Endothelial cell of umbilical vein (primary cell): ENCODE results near the gene SEZ6L2. TPM values are rescaled to one million over a fixed set of nuclear protein-coding genes. Genes with fewer than 3 reads are reported as not detected.

Experiments used
- BruUV-seq: library from RNA; stranded (reverse); fragments of 400-500 nt; replicated peaks from 2 replicates; lab custom pipeline; 2021; lab: Mats Ljungman, UMichigan
- CTCF ChIA-PET: fragments of 300-600, 350-600 bp; sonication (Branson Sonifier 250); formaldehyde crosslinking; loops from one replicate; lab custom pipeline; 2021; ENCODE audit warnings: antibody characterized with exemption, inconsistent platforms; lab: Charles Lee
- POLR2A ChIA-PET: fragments of 300-600, 350-600 bp; sonication (Branson Sonifier 250); formaldehyde crosslinking; loops from one replicate; lab custom pipeline; 2021; ENCODE audit warnings: antibody characterized with exemption, inconsistent platforms; lab: Charles Lee
- DNase-seq: peaks from one replicate; pipeline ENCODE4 v3.0.0-alpha.2; 2011; ENCODE audit warnings: low read depth, low spot score
- FAIRE-seq: peaks from 2 replicates; lab custom pipeline; 2011; peaks lifted over from hg19 to GRCh38; lab: Jason Lieb, UNC
- H2AFZ ChIP-seq: 2 replicates; pipeline ENCODE4 v1.6.0; 2012; ENCODE audit warnings: low read depth, low read length, control low read depth, inconsistent platforms
- H3K27ac ChIP-seq: 2 replicates; pipeline ENCODE4 v1.5.1; 2011; ENCODE audit warnings: low read depth, mild to moderate bottlenecking, control low read depth, low read length, moderate library complexity; ENCODE audit not compliant: insufficient read depth
- H3K27me3 ChIP-seq, 2 experiments: 2 replicates each; pipeline versions ENCODE4 v1.6.0 to v1.6.1; 2011; ENCODE audit warnings: low read length in 2 of 2, mixed read lengths in 1 of 2; ENCODE audit not compliant: control insufficient read depth in 2 of 2, insufficient read depth in 2 of 2
- H3K36me3 ChIP-seq, 2 experiments: 2 replicates in 1 of 2; 3 replicates in 1 of 2; pipeline ENCODE4 v1.5.1; 2011; ENCODE audit warnings: low read length in 2 of 2, mild to moderate bottlenecking in 1 of 2, moderate library complexity in 1 of 2; ENCODE audit not compliant: control insufficient read depth in 2 of 2, insufficient read depth in 2 of 2; ENCODE audit errors: extremely low read depth in 1 of 2
- H3K4me1 ChIP-seq: 3 replicates; pipeline ENCODE4 v1.5.1; 2011; ENCODE audit warnings: mild to moderate bottlenecking, low read length; ENCODE audit not compliant: control insufficient read depth, insufficient read depth; ENCODE audit errors: extremely low read depth
- H3K4me2 ChIP-seq: 2 replicates; pipeline ENCODE4 v1.6.1; 2011; ENCODE audit warnings: low read length, control low read depth, mixed read lengths; ENCODE audit not compliant: insufficient read depth
- H3K4me3 ChIP-seq, 3 experiments: fragments of 200-600 bp in 1 of 3; sonication (generic), shearing (Covaris generic) in 1 of 3; replicated peaks in 1 of 3; 2 replicates each; pipeline ENCODE4 v1.5.1; 2011 to 2016; ENCODE audit warnings: control low read depth in 3 of 3, low read length in 3 of 3, mild to moderate bottlenecking in 2 of 3, inconsistent platforms in 1 of 3, low read depth in 1 of 3, moderate library complexity in 1 of 3; ENCODE audit not compliant: insufficient read depth in 1 of 3
- H3K79me2 ChIP-seq: 2 replicates; pipeline ENCODE4 v1.6.0; 2012; ENCODE audit warnings: low read length, inconsistent platforms; ENCODE audit not compliant: control insufficient read depth, insufficient read depth
- H3K9ac ChIP-seq: replicated peaks from 2 replicates; pipeline ENCODE3; 2011; ENCODE audit warnings: low read length, control low read depth; ENCODE audit not compliant: insufficient read depth; ENCODE audit errors: extremely low read depth
- H3K9me1 ChIP-seq: replicated peaks from 3 replicates; pipeline ENCODE4 v1.6.0; 2011; ENCODE audit warnings: mild to moderate bottlenecking, low read length; ENCODE audit not compliant: control insufficient read depth, insufficient read depth; ENCODE audit errors: extremely low read depth
- H3K9me3 ChIP-seq: replicated peaks from 2 replicates; pipeline ENCODE4 v1.5.1; 2012; ENCODE audit warnings: low read length, inconsistent platforms; ENCODE audit not compliant: control insufficient read depth, insufficient read depth
- H4K20me1 ChIP-seq: replicated peaks from 2 replicates; pipeline ENCODE3; 2011; ENCODE audit warnings: mild to moderate bottlenecking, low read length; ENCODE audit not compliant: control insufficient read depth, insufficient read depth; ENCODE audit errors: extremely low read depth
- EZH2 ChIP-seq: IDR thresholded peaks from 2 replicates; pipeline ENCODE4 v1.6.1; 2012; ENCODE audit warnings: borderline replicate concordance, low read depth, mild to moderate bottlenecking, moderate library complexity, low read length, inconsistent platforms; ENCODE audit not compliant: severe bottlenecking
- FOS ChIP-seq: IDR thresholded peaks from 2 replicates; pipeline ENCODE4 v1.6.1; 2011; ENCODE audit warnings: mild to moderate bottlenecking, low read length, moderate library complexity, borderline replicate concordance; ENCODE audit not compliant: insufficient read depth
- GATA2 ChIP-seq: IDR thresholded peaks from 2 replicates; pipeline ENCODE4 v1.7.0; 2011; ENCODE audit warnings: low read depth, mild to moderate bottlenecking, moderate library complexity, mixed read lengths, low read length; ENCODE audit not compliant: insufficient read length, insufficient read depth
- JUN ChIP-seq: IDR thresholded peaks from 2 replicates; pipeline ENCODE4 v1.6.1; 2011; ENCODE audit warnings: borderline replicate concordance, low read depth; ENCODE audit not compliant: insufficient read length, insufficient read depth
- MYC ChIP-seq: IDR thresholded peaks from one replicate; pipeline ENCODE4 v1.6.1; 2011; ENCODE audit warnings: mild to moderate bottlenecking, low read depth, low read length
- POLR2A ChIP-seq: IDR thresholded peaks from 2 replicates; pipeline ENCODE4 v1.6.1; 2012; ENCODE audit warnings: low read depth, mild to moderate bottlenecking, control low read depth, low read length
- POLR2AphosphoS5 ChIP-seq: IDR thresholded peaks from 2 replicates; pipeline ENCODE4 v1.6.1; 2012; ENCODE audit warnings: low read depth, mild to moderate bottlenecking, control low read depth, low read length, moderate library complexity; ENCODE audit not compliant: insufficient read depth
- dilution Hi-C: fragments of 300-500 bp; cut with MboI; formaldehyde crosslinking; loops from one replicate; pipeline ENCODE4 v1.15.0; 2019; ENCODE audit warnings: low sequenced_read_pairs; ENCODE audit not compliant: extremely low pct_ligation_motif_present
- intact Hi-C: fragments of 100-400 bp; cut with micrococcal nuclease; formaldehyde crosslinking; loops from one replicate; pipeline ENCODE4 v1.10.0; 2022
- polyA plus RNA-seq, 4 experiments: library from polyadenylated mRNA; depleted of rRNA in 3 of 4; stranded (reverse) in 3 of 4; unstranded in 1 of 4; fragments of >200 nt; gene quantifications; 2 replicates each; pipeline versions ENCODE4 v1.2.1 to v1.2.3, GENCODE V29; 2011 to 2012; ENCODE audit warnings: missing spikeins in 1 of 4
- total RNA-seq: library from RNA; stranded (reverse); gene quantifications from 2 replicates; pipeline ENCODE4 v1.2.3, GENCODE V29; 2021
- TF ChIP-seq, protein P1 (sequence below): IDR thresholded peaks from 2 replicates; pipeline ENCODE4 v1.6.1; 2011; ENCODE audit not compliant: insufficient read depth, insufficient read length
- TF ChIP-seq, protein P2 (sequence below), 2 donors: IDR thresholded peaks; 1 replicate in 1 of 2; 2 replicates in 1 of 2; pipeline ENCODE4 v1.5.1; 2011; ENCODE audit warnings: low read length in 2 of 2, mild to moderate bottlenecking in 2 of 2, moderate library complexity in 2 of 2, control low read depth in 1 of 2, inconsistent platforms in 1 of 2, low read depth in 1 of 2; ENCODE audit not compliant: insufficient read depth in 1 of 2; ENCODE audit errors: extremely low read depth in 1 of 2

The SEZ6L2 gene
- total and polyA plus RNA-seq, 2 donors (not counting 3 experiments of a cell fraction or from before 2014, with no cell fraction given): 2.4 to 4.5 TPM

DNA sequence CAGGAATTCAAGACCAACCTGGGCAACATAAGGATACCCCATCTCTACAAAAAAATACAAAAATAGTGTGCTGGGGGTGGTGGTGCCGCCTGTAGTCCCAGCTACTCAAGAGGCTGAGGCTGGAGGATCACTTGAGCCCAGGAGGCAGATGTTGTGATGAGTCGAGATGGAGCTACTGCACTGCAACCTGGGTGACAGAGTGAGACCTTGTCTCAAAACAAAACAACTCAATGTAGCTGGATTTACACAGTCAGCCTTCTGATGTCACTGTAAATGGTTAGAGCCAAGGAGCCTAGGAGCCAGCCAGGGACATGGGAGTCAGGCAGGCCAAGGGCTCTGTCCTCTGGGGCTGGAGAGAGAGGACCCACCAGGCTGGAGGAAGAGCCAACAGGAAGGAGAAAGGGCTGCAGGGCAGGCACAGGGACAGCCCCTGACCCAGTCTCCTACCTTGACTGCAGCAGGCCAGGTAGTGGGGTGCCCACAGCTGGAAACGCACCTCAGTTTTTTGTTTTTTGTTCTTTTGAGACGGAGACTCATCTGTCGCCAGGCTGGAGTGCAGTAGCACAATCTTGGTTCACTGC, 44.7 kb downstream of the SEZ6L2 start:
- no peak overlapping the region for H2AFZ ChIP-seq
- no peaks in the 10 kb centered on the region for H3K9me3 ChIP-seq
- H3K9me1 ChIP-seq: no peaks in the 10 kb centered on the region
- H4K20me1 ChIP-seq: no peaks in the 10 kb centered on the region
- no peaks in the 10 kb centered on the region for H3K27me3 ChIP-seq
- H3K4me1 ChIP-seq: peaks cover 5% of the 10 kb centered on the region
- no peak overlapping the region for H3K9ac ChIP-seq
- TF ChIP-seq POLR2A (no peak), JUN (no peak), EZH2 (no peak), MYC (no peak), POLR2AphosphoS5 (no peak), FOS (no peak), GATA2 (no peak)
- TF ChIP-seq, protein P1, sequence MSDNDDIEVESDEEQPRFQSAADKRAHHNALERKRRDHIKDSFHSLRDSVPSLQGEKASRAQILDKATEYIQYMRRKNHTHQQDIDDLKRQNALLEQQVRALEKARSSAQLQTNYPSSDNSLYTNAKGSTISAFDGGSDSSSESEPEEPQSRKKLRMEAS: no peak
- TF ChIP-seq, protein P2, sequence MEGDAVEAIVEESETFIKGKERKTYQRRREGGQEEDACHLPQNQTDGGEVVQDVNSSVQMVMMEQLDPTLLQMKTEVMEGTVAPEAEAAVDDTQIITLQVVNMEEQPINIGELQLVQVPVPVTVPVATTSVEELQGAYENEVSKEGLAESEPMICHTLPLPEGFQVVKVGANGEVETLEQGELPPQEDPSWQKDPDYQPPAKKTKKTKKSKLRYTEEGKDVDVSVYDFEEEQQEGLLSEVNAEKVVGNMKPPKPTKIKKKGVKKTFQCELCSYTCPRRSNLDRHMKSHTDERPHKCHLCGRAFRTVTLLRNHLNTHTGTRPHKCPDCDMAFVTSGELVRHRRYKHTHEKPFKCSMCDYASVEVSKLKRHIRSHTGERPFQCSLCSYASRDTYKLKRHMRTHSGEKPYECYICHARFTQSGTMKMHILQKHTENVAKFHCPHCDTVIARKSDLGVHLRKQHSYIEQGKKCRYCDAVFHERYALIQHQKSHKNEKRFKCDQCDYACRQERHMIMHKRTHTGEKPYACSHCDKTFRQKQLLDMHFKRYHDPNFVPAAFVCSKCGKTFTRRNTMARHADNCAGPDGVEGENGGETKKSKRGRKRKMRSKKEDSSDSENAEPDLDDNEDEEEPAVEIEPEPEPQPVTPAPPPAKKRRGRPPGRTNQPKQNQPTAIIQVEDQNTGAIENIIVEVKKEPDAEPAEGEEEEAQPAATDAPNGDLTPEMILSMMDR (IDR thresholded peaks at IDR 0.05; ENCODE audit: extremely low read depth in 1 of 2, insufficient read depth in 1 of 2, low read depth in 1 of 2, low read length in 2 of 2): no peak
- dilution Hi-C loops: no loop called here
- H3K27ac ChIP-seq: no peak overlapping the region
- H3K36me3 ChIP-seq: peaks cover 0 to 8% of the 10 kb centered on the region in 2 experiments
- CTCF ChIA-PET: interaction anchor here (0.6 to 1.2 kb wide), 2 partner anchors 38 to 54 kb away, joined by 3 to 5 read pairs; partner anchors contain the start of gene PAGR1
- H3K4me3 ChIP-seq: no peak overlapping the region
- no peak overlapping the region for H3K4me2 ChIP-seq
- DNase-seq (no peak), FAIRE-seq (no peak)
- BruUV-seq: no TSS peak
- intact Hi-C loops: no loop called here
- H3K79me2 ChIP-seq: no peaks in the 10 kb centered on the region
- POLR2A ChIA-PET: interaction anchor here (0.5 kb wide), 1 partner anchor 99 kb away, joined by 6 read pairs; no protein-coding TSS in a partner anchor
